HEK293T (cell line): Measurements from ENCODE around the gene MPEG1.

Source experiments
- BHLHE40 ChIP-seq: fragments of 450-650 bp; IDR thresholded peaks from 2 replicates; pipeline ENCODE4 v1.6.1; 2016; ENCODE audit warnings: mild to moderate bottlenecking, moderate library complexity, borderline replicate concordance
- LEF1 ChIP-seq: fragments of 450-650 bp; IDR thresholded peaks from 2 replicates; pipeline ENCODE4 v1.6.1; 2017; ENCODE audit warnings: mild to moderate bottlenecking, borderline replicate concordance
- NFRKB ChIP-seq: fragments of 450-650 bp; IDR thresholded peaks from 2 replicates; pipeline ENCODE4 v1.6.1; 2016; ENCODE audit warnings: mild to moderate bottlenecking, moderate library complexity
- SP1 ChIP-seq: fragments of 450-650 bp; IDR thresholded peaks from 2 replicates; pipeline ENCODE4 v1.6.1; 2017
- SUZ12 ChIP-seq: fragments of 450-650 bp; IDR thresholded peaks from 2 replicates; pipeline ENCODE4 v1.6.1; 2016; ENCODE audit warnings: mild to moderate bottlenecking
- ZNF384 ChIP-seq: fragments of 450-650 bp; IDR thresholded peaks from 2 replicates; pipeline ENCODE4 v1.6.1; 2016

DNA sequence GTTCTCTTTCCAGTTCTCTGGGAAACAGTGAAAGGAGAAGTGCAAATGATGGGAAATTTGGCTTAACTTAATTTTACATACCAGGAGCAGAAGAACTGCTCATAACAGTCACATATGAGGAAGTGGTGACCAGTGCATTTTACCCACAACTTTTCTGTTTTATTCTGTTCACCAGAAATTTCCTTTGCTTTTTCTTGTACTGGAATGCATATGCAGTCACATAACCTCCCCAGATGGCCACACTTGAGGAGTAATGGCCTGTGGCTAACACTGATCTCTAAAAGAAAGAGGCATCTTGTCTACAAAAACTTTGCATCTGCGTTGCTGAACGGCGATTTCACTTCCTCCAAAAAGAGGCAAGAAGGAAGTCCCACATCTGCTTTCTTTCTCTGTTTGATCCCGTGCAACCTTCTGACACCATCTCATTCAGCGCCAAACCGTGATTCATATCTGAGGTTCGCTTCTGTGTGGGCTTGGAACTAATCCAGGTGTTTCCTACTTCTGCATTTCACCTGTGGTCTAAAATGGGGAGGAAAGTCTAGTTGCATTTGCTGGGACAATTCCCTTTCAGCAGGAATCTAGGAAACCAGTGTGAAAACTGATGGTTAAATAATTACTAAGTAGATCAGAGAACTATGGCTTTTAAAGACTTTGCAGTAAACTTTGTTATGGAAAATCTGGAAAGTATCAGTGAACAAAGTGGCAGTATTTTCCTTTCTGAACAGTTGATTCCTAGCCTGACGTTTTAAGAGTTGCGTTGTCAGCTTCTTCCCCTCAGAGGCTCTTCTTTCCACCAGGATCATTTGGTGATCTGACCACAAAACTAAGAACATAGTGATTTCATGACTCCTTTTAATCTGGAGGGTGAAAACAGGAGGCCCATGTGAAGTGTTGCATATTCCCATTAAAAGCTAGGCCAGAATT lies 4.2 kb upstream of the MPEG1 start:
- TF ChIP-seq ZNF384 (no peak), SP1 (no peak), LEF1 (no peak), BHLHE40 (no peak), SUZ12 (no peak), NFRKB (no peak)
